Thoracic aorta (tissue), 2 donors: ENCODE data around the gene CLCA1. TPM values are rescaled to one million over a fixed set of nuclear protein-coding genes. Genes with fewer than 3 reads are reported as not detected.

Source experiments
- ATAC-seq: fragments of 150-250 bp; one replicate; pipeline ENCODE4 v1.8.0; 2017; ENCODE audit warnings: low read depth; ENCODE audit not compliant: insufficient number of reproducible peaks, low FRiP score
- DNase-seq: peaks from one replicate; pipeline ENCODE4 v3.0.0-alpha.2; 2020; ENCODE audit warnings: low spot score
- H3K27ac ChIP-seq, 2 donors: fragments of 200-600 bp; sonication (generic); 1 replicate in 1 of 2; 2 replicates in 1 of 2; pipeline ENCODE4 v1.5.1; 2016; ENCODE audit warnings: mild to moderate bottlenecking in 2 of 2, moderate library complexity in 2 of 2
- H3K27me3 ChIP-seq: fragments of 200-600 bp; sonication (generic); replicated peaks from 2 replicates; pipeline ENCODE4 v1.6.0; 2016; ENCODE audit warnings: mild to moderate bottlenecking; ENCODE audit not compliant: insufficient read depth
- H3K36me3 ChIP-seq: fragments of 200-600 bp; sonication (generic); one replicate; pipeline ENCODE4 v1.5.1; 2016
- H3K4me1 ChIP-seq, 2 donors: fragments of 200-600 bp; sonication (generic); 1 replicate in 1 of 2; 2 replicates in 1 of 2; pipeline versions ENCODE4 v1.5.1 to v1.6.0; 2016; ENCODE audit warnings: low read depth in 2 of 2, mild to moderate bottlenecking in 1 of 2; ENCODE audit not compliant: control insufficient read depth in 1 of 2
- H3K4me3 ChIP-seq: fragments of 200-600 bp; sonication (generic); 2 replicates; pipeline ENCODE4 v1.5.1; 2016; ENCODE audit warnings: mild to moderate bottlenecking
- H3K9me3 ChIP-seq: fragments of 200-600 bp; sonication (generic); 2 replicates; pipeline ENCODE4 v1.5.1; 2016
- CTCF ChIP-seq: fragments of 200-600 bp; sonication (generic); IDR thresholded peaks from one replicate; pipeline ENCODE4 v1.5.1; 2019; ENCODE audit warnings: antibody characterized with exemption
- total RNA-seq, 2 donors: library from RNA; depleted of rRNA; stranded (reverse); fragments of >200 nt; gene quantifications; one replicate each; pipeline versions ENCODE4 v1.1.0 to v1.2.3, GENCODE V29; 2016

Gene CLCA1
- total RNA-seq, 2 donors from 2014 or later, result not detected

- DNase-seq, result no peak
- no peak for TF ChIP-seq CTCF
- no peak for ATAC-seq
- Histone ChIP-seq H3K4me3 (no peak overlapping the region), H3K27me3 (no peaks in the 10 kb centered on the region), H3K27ac (no peak overlapping the region), H3K4me1 (peaks cover 7 to 10% of the 10 kb centered on the region in 2 donors), H3K9me3 (no peaks in the 10 kb centered on the region), H3K36me3 (no peaks in the 10 kb centered on the region)
These were observed 36.3 kb downstream of the CLCA1 start for GRCh38 chr1:86504895-86505563.

- ATAC-seq (no peak), DNase-seq (no peak)
- Histone ChIP-seq H3K36me3 (no peaks in the 10 kb centered on the region), H3K4me3 (no peak overlapping the region), H3K27me3 (no peaks in the 10 kb centered on the region), H3K4me1 (peaks cover 5 to 7% of the 10 kb centered on the region in 2 donors), H3K9me3 (no peaks in the 10 kb centered on the region), H3K27ac (no peak overlapping the region)
- TF ChIP-seq CTCF, result no peak
These were observed 36.8 kb downstream of the CLCA1 start for GRCh38 chr1:86505564-86505902.

- ATAC-seq, result no peak
- DNase-seq, result no peak
These were observed 39.3 kb downstream of the CLCA1 start for GRCh38 chr1:86507935-86508582.

GRCh38 chr1:86508583-86508969 is 39.8 kb downstream of the CLCA1 start:
- no peak for TF ChIP-seq CTCF
- Histone ChIP-seq H3K27ac (no peak overlapping the region), H3K4me3 (no peak overlapping the region), H3K9me3 (no peaks in the 10 kb centered on the region), H3K4me1 (no peaks in the 10 kb centered on the region), H3K27me3 (no peaks in the 10 kb centered on the region), H3K36me3 (no peaks in the 10 kb centered on the region)
- no peak for DNase-seq
- no peak for ATAC-seq

More at GRCh38 chr1:86507935-86508582, 39.3 kb downstream of the CLCA1 start:
- peak; percentile 36 for TF ChIP-seq CTCF
- Histone ChIP-seq H3K27ac (no peak overlapping the region), H3K4me1 (peaks cover 0 to 4% of the 10 kb centered on the region in 2 donors), H3K27me3 (no peaks in the 10 kb centered on the region), H3K9me3 (no peaks in the 10 kb centered on the region), H3K4me3 (no peak overlapping the region), H3K36me3 (no peaks in the 10 kb centered on the region)

- no peak overlapping the region for H3K4me3 ChIP-seq
- no peak for ATAC-seq
- H3K27me3 ChIP-seq, result no peaks in the 10 kb centered on the region
- DNase-seq, result no peak
- H3K9me3 ChIP-seq, result no peaks in the 10 kb centered on the region
- no peak for TF ChIP-seq CTCF
- no peaks in the 10 kb centered on the region for H3K4me1 ChIP-seq
- no peak overlapping the region for H3K27ac ChIP-seq
- H3K36me3 ChIP-seq, result no peaks in the 10 kb centered on the region
These were observed 46.9 kb downstream of the CLCA1 start for GRCh38 chr1:86515597-86515996.
